GM19035 (cell line): ENCODE data around the gene ADAM10.
"Not testable (repeated sequence)": the region's sequence is repeated elsewhere in the genome, so short reads cannot be mapped to it uniquely, and the experiment has no call there.

Experiments
- ATAC-seq: cut with Tn5 transposase; IDR thresholded peaks from one replicate; pipeline ENCODE4 v1.9.1; 2021; ENCODE audit not compliant: unreplicated experiment

The ADAM10 gene

GRCh38 chr15:58611731-58612676 lies 137.5 kb downstream of the ADAM10 start:
- no peak for ATAC-seq

GRCh38 chr15:58608711-58609110 lies 140.8 kb downstream of the ADAM10 start:
- ATAC-seq: no peak

- ATAC-seq: no peak
These were observed 141.3 kb downstream of the ADAM10 start for GRCh38 chr15:58608129-58608590.

- ATAC-seq: no peak
These were observed 142.9 kb downstream of the ADAM10 start for GRCh38 chr15:58606577-58607080.

GRCh38 chr15:58605931-58606530 lies 143.5 kb downstream of the ADAM10 start:
- ATAC-seq: no peak

- no peak for ATAC-seq
These were observed 145.0 kb downstream of the ADAM10 start for GRCh38 chr15:58604455-58604923.

GRCh38 chr15:58603927-58604326 lies 145.6 kb downstream of the ADAM10 start:
- not testable (repeated sequence) for ATAC-seq

- ATAC-seq: no peak
These were observed 146.7 kb downstream of the ADAM10 start for GRCh38 chr15:58602823-58603222.

- ATAC-seq: no peak
These were observed 150.7 kb downstream of the ADAM10 start for GRCh38 chr15:58598829-58599210.

- no peak for ATAC-seq
These were observed 151.3 kb downstream of the ADAM10 start for GRCh38 chr15:58597943-58598828.

GRCh38 chr15:58595516-58596263 lies 153.8 kb downstream of the ADAM10 start:
- no peak for ATAC-seq

- ATAC-seq: no peak
These were observed 154.6 kb downstream of the ADAM10 start for GRCh38 chr15:58594898-58595297.

GRCh38 chr15:58593870-58594269 lies 155.6 kb downstream of the ADAM10 start:
- ATAC-seq: no peak

- no peak for ATAC-seq
These were observed 158.6 kb downstream of the ADAM10 start for GRCh38 chr15:58590926-58591325.

GRCh38 chr15:58590236-58590635 lies 159.3 kb downstream of the ADAM10 start:
- no peak for ATAC-seq

GRCh38 chr15:58589047-58589446 lies 160.5 kb downstream of the ADAM10 start:
- ATAC-seq: no peak

- no peak for ATAC-seq
These were observed 161.4 kb downstream of the ADAM10 start for GRCh38 chr15:58588096-58588495.

GRCh38 chr15:58587486-58587885 lies 162.0 kb downstream of the ADAM10 start:
- ATAC-seq: no peak

GRCh38 chr15:58585693-58586443 lies 163.6 kb downstream of the ADAM10 start:
- ATAC-seq: no peak
